ENCODE data around the gene ALG9.

- TF ChIP-seq CTCF (IDR thresholded peaks at IDR 0.05) (no peak), POLR2A (IDR thresholded peaks at IDR 0.05) (no peak)
Measured at GRCh38 chr11:111788464-111788863, 82.9 kb downstream of the ALG9 start.
